HCT116 (cell line): ENCODE data around the gene FBXL17.

Source experiments
- CEBPB ChIP-seq: IDR thresholded peaks from 2 replicates; pipeline ENCODE4 v1.6.1; 2012; ENCODE audit warnings: low read depth
- CTCF ChIP-seq, 3 experiments: fragments of 200-600 bp in 1 of 3; sonication (generic) in 1 of 3; IDR thresholded peaks in 2 of 3; conservative IDR thresholded peaks in 1 of 3; 2 replicates each; pipeline ENCODE4 v1.5.1; 2012 to 2017; ENCODE audit warnings: low read depth in 2 of 3, low read length in 2 of 3, antibody characterized with exemption in 1 of 3, borderline replicate concordance in 1 of 3, control low read depth in 1 of 3, mild to moderate bottlenecking in 1 of 3, mixed read lengths in 1 of 3, mixed run types in 1 of 3, moderate library complexity in 1 of 3; ENCODE audit not compliant: insufficient read depth in 1 of 3
- MAX ChIP-seq: IDR thresholded peaks from 2 replicates; pipeline ENCODE4 v1.6.1; 2012
- RAD21 ChIP-seq: IDR thresholded peaks from 2 replicates; pipeline ENCODE4 v1.6.1; 2012; ENCODE audit warnings: low read depth, mild to moderate bottlenecking
- SIN3A ChIP-seq: IDR thresholded peaks from 2 replicates; pipeline ENCODE4 v1.6.1; 2012; ENCODE audit warnings: low read depth

GRCh38 chr5:107814183-107814827 lies 567.6 kb downstream of the FBXL17 start:
- no peak for TF ChIP-seq CTCF (IDR thresholded peaks at IDR 0.05 in 2 of 3, conservative IDR thresholded peaks at IDR 0.05 in 1 of 3; ENCODE audit: borderline replicate concordance in 1 of 3, insufficient read depth in 1 of 3, low read depth in 2 of 3, low read length in 2 of 3)
- TF ChIP-seq RAD21, result no peak
- TF ChIP-seq CEBPB, result no peak
- no peak for TF ChIP-seq MAX
- TF ChIP-seq SIN3A, result no peak
